CD4-positive, alpha-beta memory T cell (primary cell): ENCODE results near the gene GBA3. TPM values are rescaled to one million over a fixed set of nuclear protein-coding genes. Genes with fewer than 3 reads are reported as not detected.

Source experiments
- CTCF ChIA-PET: fragments of 350-600 bp; sonication (Branson Sonifier 250); formaldehyde crosslinking; loops from one replicate; lab custom pipeline; 2021; ENCODE audit warnings: inconsistent platforms; ENCODE audit not compliant: partially characterized antibody; lab: Charles Lee
- POLR2A ChIA-PET: fragments of 350-600 bp; sonication (Branson Sonifier 250); formaldehyde crosslinking; loops from one replicate; lab custom pipeline; 2021; ENCODE audit not compliant: partially characterized antibody; lab: Charles Lee
- DNase-seq, 5 donors: peaks; one replicate each; pipeline versions ENCODE4 v3.0.0 to v3.0.0-alpha.2; 2020 to 2022; ENCODE audit warnings: mixed read lengths in 1 of 5
- H3K27ac ChIP-seq: one replicate; pipeline ENCODE4 v1.7.0; 2013; ENCODE audit warnings: low read depth, low read length
- H3K27me3 ChIP-seq: 2 replicates; pipeline ENCODE4 v1.7.0; 2013; ENCODE audit warnings: mild to moderate bottlenecking, low read length, moderate library complexity; ENCODE audit not compliant: insufficient read depth
- H3K36me3 ChIP-seq: 2 replicates; pipeline ENCODE4 v1.7.0; 2013; ENCODE audit warnings: mild to moderate bottlenecking, low read length, moderate library complexity; ENCODE audit not compliant: insufficient read depth
- H3K4me1 ChIP-seq: 2 replicates; pipeline ENCODE4 v1.7.0; 2013; ENCODE audit warnings: mild to moderate bottlenecking, low read length, moderate library complexity; ENCODE audit not compliant: insufficient read depth
- H3K4me3 ChIP-seq, 2 donors: one replicate each; pipeline ENCODE4 v1.7.0; 2013; ENCODE audit warnings: low read length in 2 of 2, mild to moderate bottlenecking in 1 of 2
- H3K9me3 ChIP-seq, 2 donors: one replicate each; pipeline ENCODE4 v1.7.0; 2013; ENCODE audit warnings: low read length in 2 of 2, control low read depth in 1 of 2; ENCODE audit not compliant: control insufficient read depth in 1 of 2
- H3K27ac Mint-ChIP-seq, 7 donors: one replicate each; pipeline ENCODE4 v1.8.0; 2020 to 2021; ENCODE audit warnings: mixed read lengths in 7 of 7, mild to moderate bottlenecking in 6 of 7, inconsistent platforms in 3 of 7, moderate library complexity in 3 of 7
- H3K27me3 Mint-ChIP-seq, 2 donors: one replicate each; pipeline ENCODE4 v1.8.0; 2020 to 2021; ENCODE audit warnings: mixed read lengths in 2 of 2
- H3K36me3 Mint-ChIP-seq, 2 donors: one replicate each; pipeline ENCODE4 v1.8.0; 2020 to 2021; ENCODE audit warnings: mixed read lengths in 2 of 2, inconsistent platforms in 1 of 2, mild to moderate bottlenecking in 1 of 2
- H3K4me1 Mint-ChIP-seq, 4 donors: one replicate each; pipeline ENCODE4 v1.8.0; 2020 to 2021; ENCODE audit warnings: mixed read lengths in 4 of 4, mild to moderate bottlenecking in 1 of 4
- H3K4me3 Mint-ChIP-seq, 8 donors: one replicate each; pipeline ENCODE4 v1.8.0; 2020 to 2021; ENCODE audit warnings: mixed read lengths in 8 of 8, mild to moderate bottlenecking in 7 of 8, moderate library complexity in 6 of 8, inconsistent platforms in 3 of 8
- H3K9me3 Mint-ChIP-seq, 8 donors: one replicate each; pipeline ENCODE4 v1.8.0; 2020 to 2021; ENCODE audit warnings: mixed read lengths in 8 of 8, mild to moderate bottlenecking in 5 of 8, inconsistent platforms in 3 of 8, moderate library complexity in 1 of 8
- intact Hi-C: fragments of 100-400 bp; cut with micrococcal nuclease; formaldehyde crosslinking; loops from one replicate; pipeline ENCODE4 v1.15.1; 2023
- polyA plus RNA-seq, 2 donors: library from polyadenylated mRNA; unstranded; fragments of 300-500 nt; fragmentation: Illumina TruSeq; gene quantifications; one replicate each; pipeline ENCODE4 v1.2.3, GENCODE V29; 2021
- total RNA-seq, 2 experiments: library from RNA; stranded (reverse); gene quantifications; one replicate each; pipeline ENCODE4 v1.2.3, GENCODE V29; 2021

GBA3 gene
- total and polyA plus RNA-seq, 4 experiments from 2014 or later: not detected

DNA sequence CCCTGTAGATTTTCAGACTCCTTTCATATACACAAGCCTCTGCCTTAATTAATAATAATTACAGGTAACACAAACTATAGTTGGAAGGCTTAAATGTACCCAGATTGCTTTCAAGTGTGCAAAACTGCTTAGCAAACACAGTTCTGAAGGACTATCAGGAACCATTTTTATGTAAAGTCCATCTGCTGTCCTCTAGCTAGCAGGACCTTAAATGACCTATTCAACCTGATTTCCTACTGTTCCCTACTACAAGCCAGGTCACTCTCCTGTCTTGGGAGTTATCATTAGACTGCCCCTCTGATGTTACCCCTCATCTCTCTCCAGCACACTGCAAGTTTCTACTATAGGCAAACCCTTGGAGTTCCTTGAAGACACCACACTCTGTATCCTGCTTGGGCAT lies 157.3 kb downstream of the GBA3 start:
- Histone ChIP-seq H3K27me3 (no peaks in the 10 kb centered on the region), H3K4me1 (no peaks in the 10 kb centered on the region), H3K27ac (no peak overlapping the region), H3K4me3 (no peak overlapping the region), H3K9me3 (no peaks in the 10 kb centered on the region), H3K36me3 (no peaks in the 10 kb centered on the region)
- Mint-ChIP-seq H3K4me3 (no peak overlapping the region), H3K4me1 (no peaks in the 10 kb centered on the region), H3K27me3 (no peaks in the 10 kb centered on the region), H3K9me3 (peaks cover 0 to 9% (median under 1%) of the 10 kb centered on the region in 8 donors), H3K27ac (no peak overlapping the region), H3K36me3 (no peaks in the 10 kb centered on the region)
- DNase-seq: no peak
- intact Hi-C loops: no loop called here
- POLR2A ChIA-PET: no interaction called here
- CTCF ChIA-PET: no interaction called here

DNA sequence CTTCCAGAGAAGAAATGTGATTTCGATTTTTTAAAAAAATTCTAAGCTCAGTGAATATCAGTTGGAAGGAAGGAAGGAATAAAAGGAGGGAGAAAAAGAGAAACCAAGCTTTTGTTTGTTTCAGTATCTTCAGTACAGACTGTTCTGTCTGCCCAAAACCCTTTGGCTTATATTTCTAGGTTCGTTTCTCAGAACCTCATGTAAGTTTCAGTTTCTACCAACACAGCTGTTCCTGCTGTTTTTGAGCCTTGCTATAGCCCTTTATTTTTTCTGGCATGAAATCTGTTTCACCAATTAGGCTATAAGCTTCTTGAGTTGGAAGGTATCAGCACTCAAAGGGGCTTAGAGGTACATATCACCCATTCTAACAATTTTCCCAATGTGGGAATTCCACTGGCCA lies 157.9 kb downstream of the GBA3 start:
- Histone ChIP-seq H3K4me1 (no peaks in the 10 kb centered on the region), H3K4me3 (no peak overlapping the region), H3K27ac (no peak overlapping the region), H3K27me3 (no peaks in the 10 kb centered on the region), H3K36me3 (no peaks in the 10 kb centered on the region), H3K9me3 (no peaks in the 10 kb centered on the region)
- Mint-ChIP-seq H3K9me3 (peaks cover 0 to 11% (median under 1%) of the 10 kb centered on the region in 8 donors), H3K4me1 (no peaks in the 10 kb centered on the region), H3K4me3 (no peak overlapping the region), H3K27ac (no peak overlapping the region), H3K27me3 (no peaks in the 10 kb centered on the region), H3K36me3 (no peaks in the 10 kb centered on the region)
- intact Hi-C loops: no loop called here
- POLR2A ChIA-PET: no interaction called here
- CTCF ChIA-PET: no interaction called here
- no peak for DNase-seq

DNA sequence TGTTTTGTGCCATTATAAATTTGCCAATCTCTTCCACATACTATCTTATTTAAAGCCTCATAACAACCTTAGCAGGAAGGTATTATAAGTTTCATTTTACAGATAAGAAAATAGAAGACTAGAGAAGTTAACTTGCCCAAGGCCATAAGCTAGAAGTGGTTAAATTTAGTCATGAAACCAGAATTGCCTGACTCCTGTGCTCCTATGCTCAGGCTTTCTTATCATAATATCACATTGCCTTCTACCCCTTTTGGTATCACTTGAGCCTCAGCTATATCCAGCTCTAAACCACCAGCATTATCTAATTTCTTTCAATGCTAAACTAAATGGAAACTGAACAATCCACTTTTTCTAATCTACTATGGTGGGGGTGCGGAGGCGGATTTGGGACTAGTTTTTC lies 164.7 kb downstream of the GBA3 start:
- CTCF ChIA-PET: no interaction called here
- no peak overlapping the region for H3K27ac ChIP-seq
- intact Hi-C loops: no loop called here
- Mint-ChIP-seq H3K4me1 (no peaks in the 10 kb centered on the region), H3K27me3 (no peaks in the 10 kb centered on the region), H3K27ac (no peak overlapping the region), H3K36me3 (no peaks in the 10 kb centered on the region), H3K4me3 (no peak overlapping the region), H3K9me3 (peaks cover 0 to 15% (median 0%) of the 10 kb centered on the region in 8 donors)
- POLR2A ChIA-PET: no interaction called here
- no peaks in the 10 kb centered on the region for H3K36me3 ChIP-seq
- no peaks in the 10 kb centered on the region for H3K4me1 ChIP-seq
- no peak for DNase-seq
- no peaks in the 10 kb centered on the region for H3K27me3 ChIP-seq
- no peak overlapping the region for H3K4me3 ChIP-seq
- H3K9me3 ChIP-seq: no peaks in the 10 kb centered on the region

DNA sequence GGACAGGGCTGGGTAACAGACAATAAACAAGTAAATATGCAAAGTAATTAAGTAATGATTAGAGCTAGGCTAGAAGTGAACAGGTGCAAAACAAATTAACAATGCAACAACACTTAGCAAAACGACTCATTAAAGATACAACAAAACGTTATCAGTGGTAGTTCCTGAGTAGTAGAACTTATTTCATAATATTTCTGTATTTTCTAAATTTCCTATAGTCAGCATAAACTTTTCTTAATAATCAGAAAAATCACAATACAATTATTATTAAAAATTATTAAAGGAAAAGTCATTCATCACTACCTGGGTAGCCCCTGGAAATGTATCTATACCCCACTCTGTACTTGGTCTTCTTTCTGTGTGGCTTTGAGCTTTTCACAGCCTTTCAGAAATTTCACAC lies 166.6 kb downstream of the GBA3 start:
- Mint-ChIP-seq H3K9me3 (peaks cover 0 to 12% (median 0%) of the 10 kb centered on the region in 8 donors), H3K27ac (no peak overlapping the region), H3K4me1 (no peaks in the 10 kb centered on the region), H3K27me3 (no peaks in the 10 kb centered on the region), H3K4me3 (no peak overlapping the region), H3K36me3 (no peaks in the 10 kb centered on the region)
- Histone ChIP-seq H3K4me1 (no peaks in the 10 kb centered on the region), H3K27ac (no peak overlapping the region), H3K27me3 (no peaks in the 10 kb centered on the region), H3K9me3 (no peaks in the 10 kb centered on the region), H3K36me3 (no peaks in the 10 kb centered on the region), H3K4me3 (no peak overlapping the region)
- ChIA-PET CTCF (no interaction called here), POLR2A (no interaction called here)
- intact Hi-C loops: no loop called here
- no peak for DNase-seq

Other genes starting within 250 kb of the GBA3 start
- under 1 TPM; 0.20 to 0.30 TPM for gene ADGRA3, start 176.9 kb upstream of the GBA3 start, total RNA-seq
- under 1 TPM in 1 of 2 donors, not detected in 1; 0.09 TPM for gene ADGRA3, start 176.9 kb upstream of the GBA3 start, polyA plus RNA-seq